SK-N-SH treated with all-trans-retinoic acid at 6 μM for 48 hours (cell line): ENCODE data around the gene TTYH2.

Experiments used
- ATAC-seq: fragments of 200-7000 bp; cut with Tn5 transposase; 3 replicates; pipeline ENCODE4 v1.9.1; 2020; ENCODE audit warnings: mild to moderate bottlenecking, moderate library complexity
- ARNTL ChIP-seq: fragments of 450-650 bp; formaldehyde crosslinking; IDR thresholded peaks from 2 replicates; pipeline ENCODE4 v1.5.0; 2020; ENCODE audit warnings: low read depth, mild to moderate bottlenecking, moderate library complexity, borderline replicate concordance
- CREB5 ChIP-seq: fragments of 250-450 bp; sonication (Bioruptor Pico); IDR thresholded peaks from 2 replicates; pipeline ENCODE4 v1.5.1; 2020; ENCODE audit warnings: low read depth, mild to moderate bottlenecking, moderate library complexity
- CSDC2 ChIP-seq: fragments of 250-450 bp; sonication (Bioruptor Pico); IDR thresholded peaks from 2 replicates; pipeline ENCODE4 v1.5.0; 2020; ENCODE audit warnings: mild to moderate bottlenecking, moderate library complexity
- CSRNP3 ChIP-seq: fragments of 250-450 bp; sonication (Bioruptor Pico); IDR thresholded peaks from 2 replicates; pipeline ENCODE4 v1.5.1; 2021; ENCODE audit warnings: mild to moderate bottlenecking, moderate library complexity
- ESRRG ChIP-seq: fragments of 250-450 bp; sonication (Bioruptor Pico); IDR thresholded peaks from 2 replicates; pipeline ENCODE4 v1.6.1; 2021; ENCODE audit warnings: mild to moderate bottlenecking
- ISL1 ChIP-seq: fragments of 250-450 bp; sonication (Bioruptor Pico); IDR thresholded peaks from 2 replicates; pipeline ENCODE4 v2.1.2; 2022; ENCODE audit warnings: mild to moderate bottlenecking, moderate library complexity
- OSR1 ChIP-seq: fragments of 250-450 bp; sonication (Bioruptor Pico); IDR thresholded peaks from 2 replicates; pipeline ENCODE4 v1.8.0; 2022; ENCODE audit warnings: moderate library complexity, mild to moderate bottlenecking, inconsistent platforms
- PATZ1 ChIP-seq: fragments of 250-450 bp; sonication (Bioruptor Pico); IDR thresholded peaks from 2 replicates; pipeline ENCODE4 v1.8.0; 2020; ENCODE audit warnings: mild to moderate bottlenecking, moderate library complexity, borderline replicate concordance
- POU6F1 ChIP-seq: fragments of 250-450 bp; sonication (Bioruptor Pico); IDR thresholded peaks from 2 replicates; pipeline ENCODE4 v1.8.0; 2021; ENCODE audit warnings: low read depth, mild to moderate bottlenecking, moderate library complexity, borderline replicate concordance
- TCF4 ChIP-seq: fragments of 250-450 bp; sonication (Bioruptor Pico); IDR thresholded peaks from 2 replicates; pipeline ENCODE4 v1.8.0; 2021; ENCODE audit warnings: mild to moderate bottlenecking, moderate library complexity, borderline replicate concordance
- TOX ChIP-seq: fragments of 250-450 bp; sonication (Bioruptor Pico); IDR thresholded peaks from 2 replicates; pipeline ENCODE4 v1.8.0; 2021; ENCODE audit warnings: mild to moderate bottlenecking, moderate library complexity, borderline replicate concordance
- TSHZ2 ChIP-seq: fragments of 250-450 bp; sonication (Bioruptor Pico); IDR thresholded peaks from 2 replicates; pipeline ENCODE4 v1.5.0; 2020; ENCODE audit warnings: mild to moderate bottlenecking, moderate library complexity
- ZC3H10 ChIP-seq: fragments of 250-450 bp; sonication (Bioruptor Pico); IDR thresholded peaks from 2 replicates; pipeline ENCODE4 v1.5.1; 2021; ENCODE audit warnings: mild to moderate bottlenecking, moderate library complexity
- ZFP3 ChIP-seq: fragments of 250-450 bp; sonication (Bioruptor Pico); IDR thresholded peaks from 2 replicates; pipeline ENCODE4 v1.5.0; 2020; ENCODE audit warnings: mild to moderate bottlenecking, moderate library complexity
- ZNF565 ChIP-seq: fragments of 450-650 bp; formaldehyde crosslinking; conservative IDR thresholded peaks from 2 replicates; pipeline ENCODE4 v1.5.0; 2020; ENCODE audit warnings: low read depth, mild to moderate bottlenecking, moderate library complexity
- ZNF70 ChIP-seq: fragments of 450-650 bp; formaldehyde crosslinking; IDR thresholded peaks from 2 replicates; pipeline ENCODE4 v1.5.0; 2020; ENCODE audit warnings: mild to moderate bottlenecking, moderate library complexity
- ZNF8 ChIP-seq: fragments of 450-650 bp; formaldehyde crosslinking; IDR thresholded peaks from 2 replicates; pipeline ENCODE4 v1.5.0; 2020; ENCODE audit warnings: mild to moderate bottlenecking, moderate library complexity

Gene TTYH2

GRCh38 chr17:74181341-74181740 is 32.0 kb upstream of the TTYH2 start:
- no peak for ATAC-seq
- no peak for TF ChIP-seq ZNF8 (CRISPR knock-in tag)
- no peak for TF ChIP-seq CREB5 (CRISPR knock-in tag)
- no peak for TF ChIP-seq ZNF565
- no peak for TF ChIP-seq POU6F1
- no peak for TF ChIP-seq ZC3H10 (CRISPR knock-in tag)
- TF ChIP-seq, all 23 proteins: peak for 0

GRCh38 chr17:74182041-74182723 is 31.2 kb upstream of the TTYH2 start:
- TF ChIP-seq ARNTL: no peak
- TF ChIP-seq ESRRG (CRISPR knock-in tag): no peak
- no peak for TF ChIP-seq CSDC2
- no peak for TF ChIP-seq TSHZ2 (CRISPR knock-in tag)
- TF ChIP-seq ZC3H10 (CRISPR knock-in tag): no peak
- no peak for TF ChIP-seq TOX (CRISPR knock-in tag)
- TF ChIP-seq ZNF8 (CRISPR knock-in tag): no peak
- TF ChIP-seq ZFP3 (CRISPR knock-in tag): no peak
- TF ChIP-seq OSR1 (CRISPR knock-in tag): no peak
- no peak for TF ChIP-seq CSRNP3 (CRISPR knock-in tag)
- no peak for ATAC-seq

GRCh38 chr17:74183411-74183810 is 30.0 kb upstream of the TTYH2 start:
- no peak for TF ChIP-seq PATZ1 (CRISPR knock-in tag)
- no peak for TF ChIP-seq ZNF70 (CRISPR knock-in tag)
- TF ChIP-seq TCF4 (CRISPR knock-in tag): no peak
- TF ChIP-seq ZFP3 (CRISPR knock-in tag): no peak
- TF ChIP-seq CSDC2: no peak
- TF ChIP-seq OSR1 (CRISPR knock-in tag): no peak
- TF ChIP-seq POU6F1: no peak
- TF ChIP-seq ISL1 (CRISPR knock-in tag): no peak
- no peak for ATAC-seq
